MM.1S (cell line): ENCODE results near the gene MYBPC3.

Experiments
- DNase-seq: peaks from one replicate; pipeline ENCODE4 v3.0.0-alpha.2; 2015
- H2AFZ ChIP-seq: fragments of 300-600 bp; sonication (generic); 2 replicates; pipeline ENCODE4 v1.6.0; 2016; ENCODE audit warnings: antibody characterized with exemption, low read length
- H3F3A ChIP-seq: fragments of 300-600 bp; sonication (generic); 2 replicates; pipeline ENCODE4 v1.6.1; 2016; ENCODE audit warnings: mild to moderate bottlenecking, antibody characterized with exemption, low read length, moderate library complexity, mixed read lengths; ENCODE audit not compliant: insufficient read depth
- H3K27ac ChIP-seq: fragments of 300-600 bp; sonication (generic); 2 replicates; pipeline ENCODE4 v1.5.1; 2016; ENCODE audit warnings: mild to moderate bottlenecking, low read length
- H3K27me3 ChIP-seq: fragments of 300-600 bp; sonication (generic); replicated peaks from 2 replicates; pipeline ENCODE4 v1.6.0; 2016; ENCODE audit warnings: low read length; ENCODE audit not compliant: insufficient read depth
- H3K36me3 ChIP-seq: fragments of 300-600 bp; sonication (generic); replicated peaks from 2 replicates; pipeline ENCODE4 v1.6.1; 2016; ENCODE audit warnings: mild to moderate bottlenecking, low read length, mixed read lengths; ENCODE audit not compliant: insufficient read depth
- H3K4me1 ChIP-seq: fragments of 300-600 bp; sonication (generic); 2 replicates; pipeline ENCODE4 v1.6.1; 2016; ENCODE audit warnings: low read length, mixed read lengths
- H3K4me2 ChIP-seq: fragments of 300-600 bp; sonication (generic); 2 replicates; pipeline ENCODE4 v1.6.0; 2016; ENCODE audit warnings: low read depth, low read length
- H3K4me3 ChIP-seq: fragments of 300-600 bp; sonication (generic); 2 replicates; pipeline ENCODE4 v1.5.1; 2016; ENCODE audit warnings: low read length, mixed read lengths
- H3K79me2 ChIP-seq: fragments of 300-600 bp; sonication (generic); 2 replicates; pipeline ENCODE4 v1.6.1; 2016; ENCODE audit warnings: mixed run types, low read length, mixed read lengths
- H3K9ac ChIP-seq: fragments of 300-600 bp; sonication (generic); 2 replicates; pipeline ENCODE4 v1.6.1; 2016; ENCODE audit warnings: low read length, mixed read lengths
- H3K9me2 ChIP-seq: fragments of 300-600 bp; sonication (generic); replicated peaks from 2 replicates; pipeline ENCODE4 v1.6.1; 2016; ENCODE audit warnings: mild to moderate bottlenecking, low read length, mixed read lengths; ENCODE audit not compliant: insufficient read depth
- H3K9me3 ChIP-seq: fragments of 300-600 bp; sonication (generic); replicated peaks from 2 replicates; pipeline ENCODE4 v1.6.1; 2016; ENCODE audit warnings: mild to moderate bottlenecking, low read length, mixed read lengths; ENCODE audit not compliant: insufficient read depth
- H4K20me1 ChIP-seq: fragments of 300-600 bp; sonication (generic); 2 replicates; pipeline ENCODE4 v1.6.1; 2016; ENCODE audit warnings: mild to moderate bottlenecking, low read length, moderate library complexity, mixed read lengths; ENCODE audit not compliant: insufficient read depth
- EZH2 ChIP-seq: fragments of 300-600 bp; sonication (generic); optimal IDR thresholded peaks from 2 replicates; pipeline ENCODE3; 2017; ENCODE audit warnings: low read depth, mild to moderate bottlenecking, antibody characterized with exemption, low read length, mixed read lengths
- EZH2phosphoT487 ChIP-seq: fragments of 300-600 bp; sonication (generic); IDR thresholded peaks from 2 replicates; pipeline ENCODE4 v1.6.1; 2018; ENCODE audit warnings: antibody characterized with exemption, low read length
- TF ChIP-seq, protein P1 (sequence below): fragments of 300-600 bp; sonication (generic); IDR thresholded peaks from 2 replicates; pipeline ENCODE4 v1.5.1; 2016; ENCODE audit warnings: antibody characterized with exemption, low read length, mixed read lengths

Gene MYBPC3

GRCh38 chr11:47388697-47389576, 36.4 kb upstream of the MYBPC3 start:
- H3K4me1 ChIP-seq: peaks cover 16% of the 10 kb centered on the region
- TF ChIP-seq, protein P1, sequence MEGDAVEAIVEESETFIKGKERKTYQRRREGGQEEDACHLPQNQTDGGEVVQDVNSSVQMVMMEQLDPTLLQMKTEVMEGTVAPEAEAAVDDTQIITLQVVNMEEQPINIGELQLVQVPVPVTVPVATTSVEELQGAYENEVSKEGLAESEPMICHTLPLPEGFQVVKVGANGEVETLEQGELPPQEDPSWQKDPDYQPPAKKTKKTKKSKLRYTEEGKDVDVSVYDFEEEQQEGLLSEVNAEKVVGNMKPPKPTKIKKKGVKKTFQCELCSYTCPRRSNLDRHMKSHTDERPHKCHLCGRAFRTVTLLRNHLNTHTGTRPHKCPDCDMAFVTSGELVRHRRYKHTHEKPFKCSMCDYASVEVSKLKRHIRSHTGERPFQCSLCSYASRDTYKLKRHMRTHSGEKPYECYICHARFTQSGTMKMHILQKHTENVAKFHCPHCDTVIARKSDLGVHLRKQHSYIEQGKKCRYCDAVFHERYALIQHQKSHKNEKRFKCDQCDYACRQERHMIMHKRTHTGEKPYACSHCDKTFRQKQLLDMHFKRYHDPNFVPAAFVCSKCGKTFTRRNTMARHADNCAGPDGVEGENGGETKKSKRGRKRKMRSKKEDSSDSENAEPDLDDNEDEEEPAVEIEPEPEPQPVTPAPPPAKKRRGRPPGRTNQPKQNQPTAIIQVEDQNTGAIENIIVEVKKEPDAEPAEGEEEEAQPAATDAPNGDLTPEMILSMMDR: no peak
- TF ChIP-seq EZH2: no peak
- DNase-seq: no peak

GRCh38 chr11:47387944-47388696, 35.6 kb upstream of the MYBPC3 start:
- H3K9me3 ChIP-seq: no peaks in the 10 kb centered on the region
- DNase-seq: no peak
- no peaks in the 10 kb centered on the region for H3K9me2 ChIP-seq
- H4K20me1 ChIP-seq: no peaks in the 10 kb centered on the region
- no peaks in the 10 kb centered on the region for H3K36me3 ChIP-seq
- H3K4me3 ChIP-seq: no peak overlapping the region
- no peaks in the 10 kb centered on the region for H3F3A ChIP-seq
- no peak overlapping the region for H3K4me2 ChIP-seq
- TF ChIP-seq EZH2 (no peak), EZH2phosphoT487 (no peak)
- TF ChIP-seq, protein P1: no peak
- no peak overlapping the region for H2AFZ ChIP-seq
- H3K79me2 ChIP-seq: no peaks in the 10 kb centered on the region
- no peak overlapping the region for H3K9ac ChIP-seq
- peaks cover 8% of the 10 kb centered on the region for H3K4me1 ChIP-seq
- no peaks in the 10 kb centered on the region for H3K27me3 ChIP-seq
- no peak overlapping the region for H3K27ac ChIP-seq

More at GRCh38 chr11:47388697-47389576, 36.4 kb upstream of the MYBPC3 start:
- H3K9ac ChIP-seq: no peak overlapping the region
- H3K36me3 ChIP-seq: no peaks in the 10 kb centered on the region
- no peaks in the 10 kb centered on the region for H3F3A ChIP-seq
- no peak overlapping the region for H3K4me2 ChIP-seq
- H2AFZ ChIP-seq: no peak overlapping the region
- no peaks in the 10 kb centered on the region for H3K9me3 ChIP-seq
- H3K79me2 ChIP-seq: no peaks in the 10 kb centered on the region
- no peaks in the 10 kb centered on the region for H4K20me1 ChIP-seq
- no peaks in the 10 kb centered on the region for H3K27me3 ChIP-seq
- H3K9me2 ChIP-seq: no peaks in the 10 kb centered on the region
- no peak overlapping the region for H3K4me3 ChIP-seq
- H3K27ac ChIP-seq: no peak overlapping the region

- H3K9me3 ChIP-seq: no peaks in the 10 kb centered on the region
- H3K27ac ChIP-seq: no peak overlapping the region
- H3K79me2 ChIP-seq: no peaks in the 10 kb centered on the region
- no peaks in the 10 kb centered on the region for H3K9me2 ChIP-seq
- no peaks in the 10 kb centered on the region for H4K20me1 ChIP-seq
- no peaks in the 10 kb centered on the region for H3F3A ChIP-seq
- H3K4me1 ChIP-seq: no peaks in the 10 kb centered on the region
- H3K9ac ChIP-seq: no peak overlapping the region
- TF ChIP-seq EZH2 (no peak), EZH2phosphoT487 (no peak)
- TF ChIP-seq, protein P1: no peak
- H2AFZ ChIP-seq: no peak overlapping the region
- no peaks in the 10 kb centered on the region for H3K27me3 ChIP-seq
- no peak for DNase-seq
- H3K4me2 ChIP-seq: no peak overlapping the region
- H3K4me3 ChIP-seq: no peak overlapping the region
- H3K36me3 ChIP-seq: no peaks in the 10 kb centered on the region
These were observed 32.0 kb upstream of the MYBPC3 start for GRCh38 chr11:47384498-47384897.
